HEK293 (cell line): ENCODE results near the gene ALG5.

Experiments
- RBAK ChIP-seq: fragments of 450-650 bp; formaldehyde crosslinking; IDR thresholded peaks from 2 replicates; pipeline ENCODE4 v1.5.1; 2016; ENCODE audit warnings: missing biosample characterization, missing genetic modification characterization
- REST ChIP-seq: fragments of 450-650 bp; formaldehyde crosslinking; IDR thresholded peaks from 2 replicates; pipeline ENCODE4 v1.5.1; 2016; ENCODE audit warnings: missing biosample characterization, missing genetic modification characterization
- ZBTB20 ChIP-seq: fragments of 450-650 bp; formaldehyde crosslinking; IDR thresholded peaks from 2 replicates; pipeline ENCODE4 v1.5.1; 2016; ENCODE audit warnings: missing biosample characterization, missing genetic modification characterization
- ZBTB7A ChIP-seq: fragments of 450-650 bp; formaldehyde crosslinking; IDR thresholded peaks from 2 replicates; pipeline ENCODE4 v1.5.1; 2016; ENCODE audit warnings: low read depth, missing biosample characterization, missing genetic modification characterization
- ZNF521 ChIP-seq: fragments of 450-650 bp; formaldehyde crosslinking; IDR thresholded peaks from 2 replicates; pipeline ENCODE4 v1.5.1; 2017; ENCODE audit warnings: missing biosample characterization, mild to moderate bottlenecking, missing genetic modification characterization
- ZNF621 ChIP-seq: fragments of 450-650 bp; formaldehyde crosslinking; IDR thresholded peaks from 2 replicates; pipeline ENCODE4 v1.5.1; 2017; ENCODE audit warnings: missing biosample characterization, missing genetic modification characterization
- ZNF707 ChIP-seq: fragments of 450-650 bp; formaldehyde crosslinking; IDR thresholded peaks from 2 replicates; pipeline ENCODE4 v1.5.1; 2016; ENCODE audit warnings: missing biosample characterization, missing genetic modification characterization
- TF ChIP-seq, protein P1 (sequence below): fragments of 450-650 bp; formaldehyde crosslinking; IDR thresholded peaks from 2 replicates; pipeline ENCODE4 v1.5.1; 2016; ENCODE audit warnings: missing biosample characterization, missing genetic modification characterization
- TF ChIP-seq, protein P2 (sequence below): fragments of 450-650 bp; formaldehyde crosslinking; IDR thresholded peaks from 2 replicates; pipeline ENCODE4 v1.5.1; 2016; ENCODE audit warnings: missing biosample characterization, missing genetic modification characterization

GRCh38 chr13:36950920-36951319 is 48.2 kb downstream of the ALG5 start:
- TF ChIP-seq, protein P1, sequence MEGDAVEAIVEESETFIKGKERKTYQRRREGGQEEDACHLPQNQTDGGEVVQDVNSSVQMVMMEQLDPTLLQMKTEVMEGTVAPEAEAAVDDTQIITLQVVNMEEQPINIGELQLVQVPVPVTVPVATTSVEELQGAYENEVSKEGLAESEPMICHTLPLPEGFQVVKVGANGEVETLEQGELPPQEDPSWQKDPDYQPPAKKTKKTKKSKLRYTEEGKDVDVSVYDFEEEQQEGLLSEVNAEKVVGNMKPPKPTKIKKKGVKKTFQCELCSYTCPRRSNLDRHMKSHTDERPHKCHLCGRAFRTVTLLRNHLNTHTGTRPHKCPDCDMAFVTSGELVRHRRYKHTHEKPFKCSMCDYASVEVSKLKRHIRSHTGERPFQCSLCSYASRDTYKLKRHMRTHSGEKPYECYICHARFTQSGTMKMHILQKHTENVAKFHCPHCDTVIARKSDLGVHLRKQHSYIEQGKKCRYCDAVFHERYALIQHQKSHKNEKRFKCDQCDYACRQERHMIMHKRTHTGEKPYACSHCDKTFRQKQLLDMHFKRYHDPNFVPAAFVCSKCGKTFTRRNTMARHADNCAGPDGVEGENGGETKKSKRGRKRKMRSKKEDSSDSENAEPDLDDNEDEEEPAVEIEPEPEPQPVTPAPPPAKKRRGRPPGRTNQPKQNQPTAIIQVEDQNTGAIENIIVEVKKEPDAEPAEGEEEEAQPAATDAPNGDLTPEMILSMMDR (tag by site-specific recombination), result no peak
- TF ChIP-seq REST (tag by site-specific recombination) (no peak), ZNF621 (tag by site-specific recombination) (no peak), ZBTB20 (tag by site-specific recombination) (no peak), ZNF521 (no peak), RBAK (tag by site-specific recombination) (no peak), ZNF707 (tag by site-specific recombination) (no peak), ZBTB7A (tag by site-specific recombination) (no peak)
- TF ChIP-seq, protein P2, sequence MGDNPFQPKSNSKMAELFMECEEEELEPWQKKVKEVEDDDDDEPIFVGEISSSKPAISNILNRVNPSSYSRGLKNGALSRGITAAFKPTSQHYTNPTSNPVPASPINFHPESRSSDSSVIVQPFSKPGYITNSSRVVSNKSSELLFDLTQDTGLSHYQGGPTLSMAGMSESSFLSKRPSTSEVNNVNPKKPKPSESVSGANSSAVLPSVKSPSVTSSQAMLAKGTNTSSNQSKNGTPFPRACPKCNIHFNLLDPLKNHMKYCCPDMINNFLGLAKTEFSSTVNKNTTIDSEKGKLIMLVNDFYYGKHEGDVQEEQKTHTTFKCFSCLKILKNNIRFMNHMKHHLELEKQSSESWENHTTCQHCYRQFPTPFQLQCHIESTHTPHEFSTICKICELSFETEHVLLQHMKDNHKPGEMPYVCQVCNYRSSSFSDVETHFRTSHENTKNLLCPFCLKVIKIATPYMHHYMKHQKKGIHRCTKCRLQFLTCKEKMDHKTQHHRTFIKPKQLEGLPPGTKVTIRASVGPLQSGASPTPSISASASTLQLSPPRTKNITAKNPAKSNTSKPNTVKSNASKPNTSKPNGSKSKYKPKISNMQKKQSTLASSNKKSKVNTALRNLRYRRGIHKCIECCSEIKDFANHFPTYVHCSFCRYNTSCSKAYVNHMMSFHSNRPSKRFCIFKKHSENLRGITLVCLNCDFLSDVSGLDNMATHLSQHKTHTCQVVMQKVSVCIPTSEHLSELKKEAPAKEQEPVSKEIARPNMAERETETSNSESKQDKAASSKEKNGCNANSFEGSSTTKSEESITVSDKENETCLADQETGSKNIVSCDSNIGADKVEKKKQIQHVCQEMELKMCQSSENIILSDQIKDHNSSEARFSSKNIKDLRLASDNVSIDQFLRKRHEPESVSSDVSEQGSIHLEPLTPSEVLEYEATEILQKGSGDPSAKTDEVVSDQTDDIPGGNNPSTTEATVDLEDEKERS (tag by site-specific recombination), result no peak
